Cardiac fibroblast (primary cell): ENCODE measurements around the gene CEBPG.

ENCODE experiments used
- DNase-seq, 2 donors: peaks; one replicate each; pipeline versions ENCODE4 v3.0.0 to v3.0.0-alpha.2; 2010; ENCODE audit warnings: low read depth in 2 of 2
- H3K4me3 ChIP-seq, 2 donors: replicated peaks in 1 of 2; 1 replicate in 1 of 2; 2 replicates in 1 of 2; pipeline ENCODE4 v1.5.1; 2011; ENCODE audit warnings: low read depth in 2 of 2, low read length in 2 of 2, mild to moderate bottlenecking in 2 of 2, moderate library complexity in 1 of 2
- TF ChIP-seq, protein P1 (sequence below): IDR thresholded peaks from one replicate; pipeline ENCODE4 v1.5.1; 2011; ENCODE audit warnings: low read depth, mild to moderate bottlenecking, low read length, inconsistent platforms

Gene CEBPG

DNA sequence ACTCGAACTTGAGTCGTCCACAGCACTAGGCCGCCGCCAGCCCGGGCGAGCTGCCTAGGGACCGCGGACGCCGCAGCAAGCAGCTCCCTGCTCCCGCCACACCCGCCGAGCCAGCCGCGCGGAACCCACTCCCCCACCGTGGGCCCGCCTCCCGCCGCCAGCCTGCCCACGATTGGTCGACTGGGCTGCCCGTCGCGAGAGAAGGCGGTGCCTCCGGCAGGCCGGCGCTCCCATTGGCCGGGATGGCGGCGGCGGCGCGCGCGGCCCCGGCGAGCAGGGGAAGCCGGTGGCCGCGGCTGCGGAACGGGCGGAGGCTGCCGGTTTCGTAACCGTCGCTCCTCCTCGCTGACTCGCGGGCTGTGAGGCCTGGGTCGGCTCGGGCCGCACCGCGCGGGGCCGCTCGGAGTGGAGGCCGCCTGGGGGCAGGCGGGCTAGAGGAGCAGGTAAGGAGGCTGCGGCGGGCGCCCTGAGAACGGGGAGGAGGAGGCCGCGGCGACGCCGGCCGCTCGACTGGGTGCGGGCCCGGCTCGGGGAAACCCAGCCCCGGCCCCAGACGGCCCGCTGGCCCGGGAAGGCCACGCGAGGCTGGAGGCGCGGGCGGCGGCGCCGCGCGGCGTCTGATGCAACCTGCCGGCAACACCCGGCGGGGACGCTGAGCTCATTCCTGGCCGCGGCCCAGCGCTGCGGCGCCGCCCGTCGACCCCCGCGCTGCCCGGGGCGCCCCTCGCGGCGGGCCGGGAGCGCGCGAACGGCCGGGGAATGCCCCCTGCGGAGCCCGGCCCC lies at the start of gene CEBPG:
Gene CEBPG (plus strand): TSS at position 257 of the 783 bp plus-strand sequence. CDS start 5,531 bp downstream, outside the sequence.
- DNase-seq: peak; percentile 89 to 95
- H3K4me3 ChIP-seq: peak within 1 kb of the TSS; percentile 57 to 73
- TF ChIP-seq, protein P1, sequence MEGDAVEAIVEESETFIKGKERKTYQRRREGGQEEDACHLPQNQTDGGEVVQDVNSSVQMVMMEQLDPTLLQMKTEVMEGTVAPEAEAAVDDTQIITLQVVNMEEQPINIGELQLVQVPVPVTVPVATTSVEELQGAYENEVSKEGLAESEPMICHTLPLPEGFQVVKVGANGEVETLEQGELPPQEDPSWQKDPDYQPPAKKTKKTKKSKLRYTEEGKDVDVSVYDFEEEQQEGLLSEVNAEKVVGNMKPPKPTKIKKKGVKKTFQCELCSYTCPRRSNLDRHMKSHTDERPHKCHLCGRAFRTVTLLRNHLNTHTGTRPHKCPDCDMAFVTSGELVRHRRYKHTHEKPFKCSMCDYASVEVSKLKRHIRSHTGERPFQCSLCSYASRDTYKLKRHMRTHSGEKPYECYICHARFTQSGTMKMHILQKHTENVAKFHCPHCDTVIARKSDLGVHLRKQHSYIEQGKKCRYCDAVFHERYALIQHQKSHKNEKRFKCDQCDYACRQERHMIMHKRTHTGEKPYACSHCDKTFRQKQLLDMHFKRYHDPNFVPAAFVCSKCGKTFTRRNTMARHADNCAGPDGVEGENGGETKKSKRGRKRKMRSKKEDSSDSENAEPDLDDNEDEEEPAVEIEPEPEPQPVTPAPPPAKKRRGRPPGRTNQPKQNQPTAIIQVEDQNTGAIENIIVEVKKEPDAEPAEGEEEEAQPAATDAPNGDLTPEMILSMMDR: no peak

DNA sequence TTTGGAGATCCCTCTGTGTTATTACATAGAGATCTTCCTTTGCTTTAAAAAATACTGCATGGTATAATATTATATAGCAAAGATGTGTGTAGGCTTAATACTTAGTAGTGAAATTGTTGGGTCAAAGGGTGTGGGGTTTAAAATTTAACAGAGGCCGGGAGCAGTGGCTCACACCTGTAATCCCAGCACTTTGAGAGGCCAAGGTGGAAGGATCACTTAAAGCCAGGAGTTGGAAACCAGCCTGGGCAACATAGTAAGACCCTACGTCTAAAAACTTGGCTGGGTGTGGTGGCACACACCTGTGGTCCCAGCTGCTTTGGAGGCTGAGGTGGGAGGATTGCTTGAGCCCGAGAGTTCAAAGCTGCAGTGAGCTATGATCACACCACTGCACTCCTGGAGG lies 48.9 kb upstream of the CEBPG start:
- TF ChIP-seq, protein P1: no peak
- no peak for DNase-seq

DNA sequence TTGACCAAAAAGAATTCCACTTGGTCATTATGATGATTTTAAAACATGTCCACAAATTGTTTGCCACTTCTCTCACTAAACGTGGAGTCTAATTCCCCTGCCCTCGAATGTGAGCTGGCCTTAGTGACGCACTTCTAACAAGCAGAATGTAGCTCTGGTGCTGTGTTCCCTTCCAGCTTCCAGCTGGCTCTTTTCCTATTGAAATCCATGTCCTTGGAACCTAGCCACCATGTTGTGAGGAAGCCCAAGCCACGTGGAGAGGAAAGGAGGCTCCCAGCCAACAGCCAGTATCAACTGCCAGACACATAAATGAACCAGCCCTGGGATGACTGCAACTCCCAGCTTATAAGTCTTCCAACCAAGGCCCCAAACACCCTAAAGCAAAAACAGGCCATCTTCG lies 47.6 kb upstream of the CEBPG start:
- DNase-seq: peak; percentile 43 to 93
- TF ChIP-seq, protein P1: no peak
- no peak overlapping the region for H3K4me3 ChIP-seq

More for the DNA sequence above, 48.9 kb upstream of the CEBPG start:
- no peak overlapping the region for H3K4me3 ChIP-seq

DNA sequence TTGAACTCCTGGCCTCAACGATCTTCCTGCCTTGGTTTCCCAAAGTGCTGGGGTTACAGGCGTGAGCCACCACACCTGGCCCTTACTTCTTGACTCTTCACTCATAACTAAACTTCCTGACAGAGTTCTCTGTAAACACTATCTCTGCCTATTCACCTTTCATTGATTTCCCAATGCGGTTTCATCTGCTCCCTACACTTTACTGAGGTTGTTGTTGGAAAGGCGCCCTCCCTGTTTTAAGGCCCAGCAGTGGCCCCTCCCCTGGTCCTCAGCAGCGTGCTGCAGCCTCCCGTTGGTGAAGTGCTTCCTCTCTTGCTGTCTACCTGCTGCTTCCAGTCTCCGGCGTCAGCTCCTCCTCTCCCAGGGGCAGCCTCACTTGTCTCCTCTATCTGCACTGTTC lies 44.4 kb upstream of the CEBPG start:
- TF ChIP-seq, protein P1: no peak
- no peak for DNase-seq

DNA sequence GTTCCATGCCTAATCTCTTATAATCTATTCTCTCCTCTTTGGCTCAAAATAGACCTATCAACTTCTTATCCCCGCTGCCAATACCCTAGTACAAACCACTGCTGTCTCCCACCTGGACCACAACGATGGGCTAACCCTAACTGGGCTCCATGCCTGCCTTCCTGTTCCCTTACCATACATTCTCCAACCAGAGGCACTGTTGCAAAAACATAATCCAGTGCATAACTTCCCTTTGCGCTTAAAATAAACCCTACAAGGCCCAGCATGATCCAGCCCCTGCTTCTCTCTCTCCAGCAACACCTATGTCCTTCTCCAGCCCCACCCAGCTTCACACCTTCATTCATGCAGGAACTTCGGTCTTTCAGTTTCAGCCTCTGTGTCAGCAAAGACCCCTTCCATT lies 43.8 kb upstream of the CEBPG start:
- TF ChIP-seq, protein P1: no peak
- no peak overlapping the region for H3K4me3 ChIP-seq
- DNase-seq: no peak

More for the DNA sequence above, 44.4 kb upstream of the CEBPG start:
- no peak overlapping the region for H3K4me3 ChIP-seq

DNA sequence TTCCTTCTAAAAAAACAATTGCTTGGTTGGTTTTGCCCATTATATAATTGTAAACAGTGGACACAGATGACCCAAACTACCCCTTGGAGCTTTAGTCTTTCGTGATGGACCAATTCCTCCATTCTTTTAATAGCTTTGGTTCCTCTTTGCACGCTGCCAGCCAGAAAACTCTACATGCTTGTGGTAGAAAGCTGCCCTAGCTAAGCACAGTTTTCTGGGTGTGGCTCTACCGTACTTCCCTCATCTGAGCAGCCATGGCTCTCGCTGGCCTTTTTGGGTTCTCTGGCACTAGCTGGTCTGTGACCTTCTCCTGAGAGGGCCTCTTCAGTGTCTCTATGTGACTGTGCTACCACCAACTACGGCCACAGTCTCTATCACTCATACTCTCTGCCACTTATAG lies 41.3 kb upstream of the CEBPG start:
- TF ChIP-seq, protein P1: no peak
- no peak for DNase-seq
- no peak overlapping the region for H3K4me3 ChIP-seq
